ENCODE data around the gene LPIN2. TPM values are rescaled to one million over a fixed set of nuclear protein-coding genes. Genes with fewer than 3 reads are reported as not detected.
A peak's percentile ranks its signal among the peaks of the same experiment; 100 is the strongest.

The LPIN2 gene
- polyA plus RNA-seq, 3 donors from 2014 or later = 17.3 to 80.1 (median 31.0) TPM

DNA sequence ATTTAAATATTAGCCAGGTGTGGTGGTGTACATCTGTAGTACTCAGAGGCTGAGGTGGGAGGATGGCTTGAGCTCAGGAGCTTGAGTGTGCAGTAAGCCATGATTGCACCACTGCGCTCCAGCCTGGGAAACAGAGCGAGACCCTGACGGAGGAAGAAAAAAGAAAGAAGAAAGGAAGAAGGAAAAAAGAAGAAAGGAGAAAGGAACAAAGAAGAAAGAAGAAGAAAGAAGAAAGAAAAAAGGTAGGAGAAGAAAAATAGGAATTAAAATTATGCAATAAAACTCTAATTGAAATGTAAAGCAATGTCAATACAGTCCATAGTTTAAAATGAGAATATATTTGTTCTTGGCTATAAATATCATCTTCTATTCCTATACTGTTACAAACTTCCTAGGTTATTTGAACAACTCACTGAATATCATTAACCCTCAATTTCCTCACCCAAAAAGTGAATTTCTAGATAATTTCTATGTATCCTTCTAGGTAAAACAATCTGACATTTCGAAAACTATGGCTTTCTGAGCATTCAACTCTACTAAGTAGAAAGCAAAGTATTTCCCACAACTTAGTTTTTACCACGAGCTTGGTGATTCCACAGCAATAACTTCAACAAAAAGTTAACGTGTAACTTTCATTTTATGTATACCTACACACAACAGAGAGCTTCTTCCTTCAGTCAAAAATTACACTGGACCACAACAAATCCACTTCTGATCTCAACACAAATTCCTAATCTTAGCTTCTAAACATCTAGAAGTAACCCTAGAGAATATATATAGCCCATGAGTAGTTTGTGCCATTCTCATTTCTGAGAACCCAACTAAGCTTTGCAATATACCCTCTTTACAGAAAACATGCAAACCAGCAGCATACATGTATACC, 19.7 kb downstream of the LPIN2 start:
- Mint-ChIP-seq H3K4me1 (peaks cover 21 to 65% of the 10 kb centered on the region in 2 donors), H3K27ac (peak overlapping the region in 3 of 6 donors; percentile 17 to 61 (median 28)), H3K9me3 (no peaks in the 10 kb centered on the region), H3K36me3 (peaks cover 0 to 7% (median 7%) of the 10 kb centered on the region in 3 donors), H3K27me3 (ENCODE audit: low read depth in 3 of 3) (peaks cover 0 to 4% (median 0%) of the 10 kb centered on the region in 3 donors), H3K4me3 (no peak overlapping the region)
- DNase-seq = no peak

GRCh38 chr18:2990956-2991640, 21.8 kb downstream of the LPIN2 start:
- Mint-ChIP-seq H3K27me3 (ENCODE audit: low read depth in 3 of 3) (peaks cover 0 to 2% (median 0%) of the 10 kb centered on the region in 3 donors), H3K4me3 (no peak overlapping the region), H3K4me1 (peaks cover 9 to 56% of the 10 kb centered on the region in 2 donors), H3K36me3 (peaks cover 0 to 11% (median 7%) of the 10 kb centered on the region in 3 donors), H3K9me3 (no peaks in the 10 kb centered on the region), H3K27ac (peak overlapping the region in 3 of 6 donors; percentile 25 to 83 (median 47))
- no peak for DNase-seq

DNA sequence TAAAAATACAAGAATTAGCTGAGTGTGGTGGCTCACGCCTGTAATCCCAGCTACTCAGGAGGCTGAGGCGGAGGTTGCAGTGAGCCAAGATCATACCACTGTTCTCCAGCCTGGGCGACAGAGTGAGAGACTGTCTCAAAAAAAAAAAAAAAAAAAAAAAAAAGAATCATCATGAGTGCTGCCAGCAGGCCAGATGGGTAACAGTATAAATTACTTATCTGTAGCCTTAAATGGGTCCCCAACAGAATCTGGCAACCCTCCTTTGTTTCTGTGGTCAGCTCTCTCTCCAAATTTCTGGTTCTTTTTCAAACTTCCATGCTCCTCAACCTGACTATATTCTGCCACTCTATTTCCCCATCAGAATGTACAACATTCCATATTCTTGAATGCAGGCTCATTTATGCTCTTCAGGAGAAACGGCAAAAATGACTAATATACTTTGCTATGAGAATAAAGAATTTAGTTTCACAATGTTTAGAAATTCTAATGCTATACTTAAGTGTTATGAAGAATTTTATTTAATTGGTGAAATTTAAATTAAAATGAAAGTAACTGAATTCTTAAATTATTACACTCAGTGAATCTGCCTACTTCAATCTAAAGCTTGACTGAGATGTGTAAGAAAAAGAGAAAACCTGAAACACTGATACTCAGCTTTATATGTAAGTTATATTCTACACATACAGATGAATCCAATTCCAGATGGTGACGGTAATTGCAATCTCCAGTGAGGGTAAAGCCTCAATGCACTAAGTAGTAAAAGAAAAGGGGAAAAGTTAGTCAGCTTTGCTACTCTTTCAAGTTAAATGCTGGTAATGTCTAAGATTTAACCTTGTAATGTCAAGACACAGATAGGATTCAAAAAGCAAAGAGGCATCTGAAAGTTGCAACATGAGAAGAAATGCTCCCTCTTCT, 24.8 kb downstream of the LPIN2 start:
- H3K27ac Mint-ChIP-seq = no peak overlapping the region
- no peak for DNase-seq
- no peaks in the 10 kb centered on the region for H3K9me3 Mint-ChIP-seq
- H3K27me3 Mint-ChIP-seq (ENCODE audit: low read depth in 3 of 3) = peaks cover 0 to 2% (median 0%) of the 10 kb centered on the region in 3 donors
- peaks cover 0 to 11% (median 7%) of the 10 kb centered on the region in 3 donors for H3K36me3 Mint-ChIP-seq
- H3K4me1 Mint-ChIP-seq = peaks cover 15 to 56% of the 10 kb centered on the region in 2 donors
- no peak overlapping the region for H3K4me3 Mint-ChIP-seq

GRCh38 chr18:2986150-2986865, 26.6 kb downstream of the LPIN2 start:
- Mint-ChIP-seq H3K27me3 (ENCODE audit: low read depth in 3 of 3) (peaks cover 0 to 3% (median 0%) of the 10 kb centered on the region in 3 donors), H3K9me3 (no peaks in the 10 kb centered on the region), H3K36me3 (peaks cover 0 to 10% (median 2%) of the 10 kb centered on the region in 3 donors), H3K4me1 (peaks cover 32 to 68% of the 10 kb centered on the region in 2 donors), H3K27ac (no peak overlapping the region), H3K4me3 (no peak overlapping the region)
- DNase-seq = no peak

DNA sequence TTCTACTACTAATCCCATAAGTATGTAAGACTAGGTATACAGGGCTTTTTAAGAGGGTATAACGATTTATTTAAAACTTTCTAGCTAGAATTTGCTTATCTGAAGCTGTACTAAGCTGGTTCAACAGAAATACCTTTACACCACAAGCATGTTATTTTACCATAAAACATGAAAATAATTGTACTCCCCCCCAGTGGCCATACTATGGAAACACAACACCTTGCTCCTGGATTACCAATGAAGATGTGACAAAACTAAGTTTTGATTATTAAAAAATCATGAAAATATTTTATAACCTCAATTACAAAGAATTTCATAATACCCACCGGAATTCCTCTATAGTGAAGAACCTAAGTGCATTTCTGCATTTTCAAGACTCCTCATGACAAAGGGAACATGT, 27.3 kb downstream of the LPIN2 start:
- H3K4me1 Mint-ChIP-seq = peaks cover 38 to 68% of the 10 kb centered on the region in 2 donors
- peak overlapping the region in 2 of 6 donors; percentile 0 to 45 for H3K27ac Mint-ChIP-seq
- H3K27me3 Mint-ChIP-seq (ENCODE audit: low read depth in 3 of 3) = peaks cover 0 to 3% (median under 1%) of the 10 kb centered on the region in 3 donors
- H3K36me3 Mint-ChIP-seq = peaks cover 0 to 7% (median 0%) of the 10 kb centered on the region in 3 donors
- H3K9me3 Mint-ChIP-seq = no peaks in the 10 kb centered on the region
- H3K4me3 Mint-ChIP-seq = no peak overlapping the region
- peak in 2 of 3 donors; percentile 58 to 61 for DNase-seq

- H3K4me3 Mint-ChIP-seq = no peak overlapping the region
- no peaks in the 10 kb centered on the region for H3K9me3 Mint-ChIP-seq
- no peak for DNase-seq
- H3K4me1 Mint-ChIP-seq = peaks cover 47 to 70% of the 10 kb centered on the region in 2 donors
- H3K27me3 Mint-ChIP-seq (ENCODE audit: low read depth in 3 of 3) = peaks cover 0 to 3% (median 2%) of the 10 kb centered on the region in 3 donors
- H3K36me3 Mint-ChIP-seq = peaks cover 0 to 4% (median 0%) of the 10 kb centered on the region in 3 donors
- H3K27ac Mint-ChIP-seq = peak overlapping the region in 4 of 6 donors; percentile 19 to 94 (median 74)
Measured at GRCh38 chr18:2984703-2985261, 28.2 kb downstream of the LPIN2 start.

GRCh38 chr18:2984091-2984490, 28.9 kb downstream of the LPIN2 start:
- Mint-ChIP-seq H3K27me3 (ENCODE audit: low read depth in 3 of 3) (peaks cover 0 to 3% (median 2%) of the 10 kb centered on the region in 3 donors), H3K9me3 (no peaks in the 10 kb centered on the region), H3K4me3 (peak overlapping the region in 2 of 5 donors; percentile 5 to 35), H3K27ac (peak overlapping the region in 5 of 6 donors; percentile 49 to 94 (median 68)), H3K36me3 (peaks cover 0 to 4% (median 0%) of the 10 kb centered on the region in 3 donors), H3K4me1 (peaks cover 54 to 77% of the 10 kb centered on the region in 2 donors)
- no peak for DNase-seq

GRCh38 chr18:2983296-2983695, 29.6 kb downstream of the LPIN2 start:
- Mint-ChIP-seq H3K4me1 (peaks cover 62 to 78% of the 10 kb centered on the region in 2 donors), H3K9me3 (no peaks in the 10 kb centered on the region), H3K27ac (peak overlapping the region; percentile 93 to 99 (median 97)), H3K4me3 (peak overlapping the region; percentile 84 to 98 (median 88)), H3K27me3 (ENCODE audit: low read depth in 3 of 3) (peaks cover 0 to 3% (median 2%) of the 10 kb centered on the region in 3 donors), H3K36me3 (peaks cover 0 to 4% (median 0%) of the 10 kb centered on the region in 3 donors)
- no peak for DNase-seq

GRCh38 chr18:2982452-2983269, 30.3 kb downstream of the LPIN2 start:
- H3K9me3 Mint-ChIP-seq = no peaks in the 10 kb centered on the region
- H3K27ac Mint-ChIP-seq = peak overlapping the region; percentile 93 to 99 (median 97)
- H3K36me3 Mint-ChIP-seq = peaks cover 0 to under 1% (median 0%) of the 10 kb centered on the region in 3 donors

DNA sequence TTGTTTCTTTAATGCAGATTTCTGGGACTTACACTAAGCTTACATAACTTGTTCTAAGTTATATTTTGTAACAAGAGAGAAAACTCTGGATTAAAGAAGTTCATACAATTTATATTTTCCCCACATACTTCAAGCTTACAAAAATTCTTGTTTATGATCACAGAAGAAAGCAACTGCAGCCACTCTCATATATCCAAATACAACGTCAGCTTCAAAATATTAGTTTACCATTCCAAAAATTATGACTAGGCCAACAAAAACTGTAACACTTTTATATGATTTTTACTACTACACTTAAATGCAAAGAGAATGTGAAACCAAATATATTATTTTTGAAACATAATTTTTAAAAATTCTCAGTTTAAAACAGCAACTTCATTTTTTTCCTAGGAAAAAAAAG, 30.9 kb downstream of the LPIN2 start:
- H3K36me3 Mint-ChIP-seq = peaks cover 0 to 6% (median 0%) of the 10 kb centered on the region in 3 donors
- H3K27me3 Mint-ChIP-seq (ENCODE audit: low read depth in 3 of 3) = peaks cover 0 to 3% (median 2%) of the 10 kb centered on the region in 3 donors
- peaks cover 73 to 90% of the 10 kb centered on the region in 2 donors for H3K4me1 Mint-ChIP-seq
- no peak for DNase-seq
- peak overlapping the region; percentile 93 to 99 (median 97) for H3K27ac Mint-ChIP-seq
- H3K4me3 Mint-ChIP-seq = peak overlapping the region; percentile 84 to 98 (median 88)
- H3K9me3 Mint-ChIP-seq = no peaks in the 10 kb centered on the region

More at GRCh38 chr18:2982452-2983269, 30.3 kb downstream of the LPIN2 start:
- Mint-ChIP-seq H3K4me1 (peaks cover 66 to 84% of the 10 kb centered on the region in 2 donors), H3K27me3 (ENCODE audit: low read depth in 3 of 3) (peaks cover 0 to 3% (median 2%) of the 10 kb centered on the region in 3 donors), H3K4me3 (peak overlapping the region; percentile 84 to 98 (median 88))
- DNase-seq = peak; percentile 47 to 53 (median 52)

DNA sequence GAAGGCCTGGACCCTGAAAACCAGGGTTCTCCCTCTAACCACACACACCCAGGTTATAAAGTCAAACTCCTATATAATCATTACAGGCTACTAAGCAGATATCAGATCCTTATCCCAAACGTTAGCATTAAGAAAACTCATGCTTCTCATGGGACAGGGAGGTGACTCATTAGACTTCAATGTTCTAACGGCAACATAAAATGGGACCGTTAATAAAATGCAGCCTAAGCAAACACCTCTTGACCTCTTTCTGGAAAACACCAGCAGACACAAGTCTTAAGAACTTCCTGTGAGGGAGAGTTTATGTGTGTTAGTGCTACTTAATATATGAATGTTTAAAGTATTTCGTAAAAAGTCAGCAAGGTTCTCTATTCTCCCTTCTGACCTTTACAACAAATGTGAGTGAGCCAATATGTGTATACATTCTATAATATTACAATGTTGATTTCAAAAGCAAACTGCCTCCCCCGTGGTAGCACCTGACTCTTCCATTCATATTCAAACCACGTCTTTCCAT, 31.7 kb downstream of the LPIN2 start:
- DNase-seq = peak; percentile 43 to 53 (median 46)
- H3K36me3 Mint-ChIP-seq = peaks cover 0 to 6% (median 0%) of the 10 kb centered on the region in 3 donors
- peaks cover 0 to 3% (median 2%) of the 10 kb centered on the region in 3 donors for H3K27me3 Mint-ChIP-seq (ENCODE audit: low read depth in 3 of 3)
- peak overlapping the region; percentile 93 to 99 (median 97) for H3K27ac Mint-ChIP-seq
- H3K4me3 Mint-ChIP-seq = peak overlapping the region; percentile 84 to 98 (median 88)
- H3K4me1 Mint-ChIP-seq = peaks cover 80 to 97% of the 10 kb centered on the region in 2 donors
- H3K9me3 Mint-ChIP-seq = no peaks in the 10 kb centered on the region

All from immature natural killer cell (primary cell).